Globus pallidus (tissue), 1 donor: Measurements from ENCODE around the gene MRPL30.
"Not testable (repeated sequence)": the region's sequence is repeated elsewhere in the genome, so short reads cannot be mapped to it uniquely, and the experiment has no call there.

Experiments used
- DNase-seq: peaks from one replicate; pipeline ENCODE4 v3.0.0-alpha.2; 2015; ENCODE audit warnings: low spot score

Gene MRPL30

DNA sequence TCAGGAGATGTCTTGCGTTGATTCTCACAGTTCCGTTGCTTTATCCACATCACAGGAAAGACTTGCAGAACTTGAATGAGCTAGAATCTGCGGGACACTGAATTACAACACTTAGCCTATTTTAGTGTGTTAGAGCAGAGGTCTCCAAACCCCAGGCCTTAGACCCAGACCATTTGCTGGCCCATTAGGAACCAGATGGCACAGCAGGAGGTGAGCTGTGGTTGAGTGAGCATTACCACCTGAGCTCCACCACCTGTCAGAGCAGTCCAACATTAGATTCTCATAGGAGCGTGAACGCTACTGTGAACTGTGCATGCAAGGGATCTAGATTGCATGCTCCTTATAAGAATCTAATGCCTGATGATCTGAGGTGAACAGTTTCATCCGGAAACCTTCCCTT, 3.8 kb downstream of the MRPL30 start:
- DNase-seq: no peak

DNA sequence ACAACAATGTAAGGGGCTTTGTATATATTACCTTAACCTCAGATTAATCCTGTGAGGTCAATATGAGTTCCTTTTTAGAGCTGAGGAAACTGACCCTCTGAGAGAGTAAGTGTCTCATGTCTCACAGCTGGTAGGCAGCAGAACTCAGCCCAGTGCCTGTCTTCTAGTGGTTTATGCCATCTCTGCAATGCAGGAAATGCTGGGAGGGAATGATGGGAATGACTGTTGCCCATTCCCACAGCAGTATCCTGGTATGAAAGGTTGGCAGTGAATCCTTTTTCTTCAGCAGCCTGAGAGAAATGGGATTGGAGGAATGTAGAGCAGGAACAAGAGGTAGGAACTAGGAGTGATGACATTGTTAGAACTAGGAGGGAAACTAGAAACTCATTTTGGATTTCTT, 6.0 kb downstream of the MRPL30 start:
- DNase-seq: no peak

DNA sequence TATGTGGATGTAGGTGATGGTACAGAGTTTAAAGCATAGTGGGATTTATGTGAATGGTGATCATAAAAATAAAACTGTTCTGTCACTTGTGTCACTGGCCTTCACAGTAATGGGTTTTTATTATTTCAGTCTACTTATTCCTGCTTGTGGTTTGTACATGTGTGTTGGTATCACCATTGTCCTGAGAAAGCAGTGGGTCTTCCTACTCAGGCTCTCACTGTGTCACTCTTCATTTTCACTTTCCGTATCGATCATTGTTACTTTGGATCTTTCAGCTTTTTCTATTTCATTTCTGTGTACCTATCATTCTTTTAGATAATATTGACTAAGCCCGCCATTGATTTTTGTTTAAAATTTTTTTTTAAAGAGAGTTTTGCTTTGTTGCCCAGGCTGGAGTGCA, 7.4 kb downstream of the MRPL30 start:
- DNase-seq: no peak

DNA sequence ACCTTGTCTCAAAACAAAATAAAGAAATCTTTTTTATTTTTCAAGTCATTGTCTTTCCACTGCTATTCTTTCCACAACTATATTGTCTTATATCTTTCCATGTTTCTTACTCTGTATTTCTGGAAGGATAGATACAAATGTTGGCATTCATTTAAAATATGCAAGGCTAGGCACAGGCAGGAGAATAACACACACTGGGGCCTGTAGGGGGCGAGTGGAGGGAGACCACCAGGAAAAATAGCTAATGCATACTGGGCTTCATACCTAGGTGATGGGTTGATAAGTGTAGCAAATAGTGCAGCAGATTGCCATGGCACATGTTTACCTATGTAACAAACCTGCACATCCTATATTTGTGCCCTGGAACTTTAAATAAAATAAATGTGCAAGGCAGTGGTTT, 9.6 kb downstream of the MRPL30 start:
- no peak for DNase-seq

DNA sequence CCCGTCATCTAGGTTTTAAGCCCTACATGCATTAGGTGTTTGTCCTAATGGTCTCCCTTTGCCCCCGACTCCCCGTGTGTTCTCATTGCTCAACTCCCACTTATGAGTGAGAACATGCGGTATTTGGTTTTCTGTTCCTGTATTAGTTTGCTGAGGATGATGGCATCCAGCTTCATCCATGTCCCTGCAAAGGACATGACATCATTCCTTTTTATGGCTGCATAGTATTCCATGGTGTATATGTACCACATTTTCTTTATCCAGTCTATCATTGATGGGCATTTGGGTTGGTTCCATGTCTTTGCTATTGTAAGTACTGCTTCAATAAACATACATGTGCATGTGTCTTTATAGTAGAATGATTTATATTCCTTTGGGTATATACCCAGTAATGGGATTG, 11.4 kb downstream of the MRPL30 start:
- DNase-seq: not testable (repeated sequence)

DNA sequence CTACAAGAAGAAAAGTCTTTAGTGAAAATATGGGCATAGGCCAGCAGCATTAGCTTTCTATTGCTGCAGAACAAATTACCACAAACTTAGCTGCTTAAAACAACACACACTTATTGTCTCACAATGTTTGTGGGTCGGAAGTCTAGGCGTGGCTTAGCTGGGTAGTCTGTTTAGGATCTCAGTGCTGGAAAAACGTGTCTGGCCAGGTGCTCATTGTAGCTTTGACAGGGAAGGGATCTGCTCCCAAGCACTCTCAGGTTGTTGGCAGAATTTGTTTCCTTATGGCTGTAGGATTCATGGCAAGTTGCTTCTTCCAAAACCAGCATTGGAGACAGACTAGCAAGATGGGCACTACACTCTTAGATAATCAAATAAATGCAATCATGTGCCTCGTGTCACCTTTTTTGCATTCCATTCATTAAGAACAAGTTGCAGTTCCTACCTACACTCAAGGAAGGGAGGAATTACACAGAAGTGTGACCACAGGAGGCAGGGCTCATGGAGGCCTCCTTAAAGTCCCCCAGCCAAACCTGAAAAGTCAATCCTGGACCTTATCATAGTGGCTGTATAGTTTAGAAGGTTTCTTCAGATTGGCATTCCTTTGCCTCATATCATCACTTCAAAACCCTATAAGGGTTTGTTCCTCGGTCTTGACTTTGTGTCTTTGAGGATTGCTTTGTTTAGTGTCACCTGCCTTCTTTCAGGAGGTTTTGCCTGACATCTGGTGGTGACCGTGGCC, 17.3 kb downstream of the MRPL30 start:
- no peak for DNase-seq

DNA sequence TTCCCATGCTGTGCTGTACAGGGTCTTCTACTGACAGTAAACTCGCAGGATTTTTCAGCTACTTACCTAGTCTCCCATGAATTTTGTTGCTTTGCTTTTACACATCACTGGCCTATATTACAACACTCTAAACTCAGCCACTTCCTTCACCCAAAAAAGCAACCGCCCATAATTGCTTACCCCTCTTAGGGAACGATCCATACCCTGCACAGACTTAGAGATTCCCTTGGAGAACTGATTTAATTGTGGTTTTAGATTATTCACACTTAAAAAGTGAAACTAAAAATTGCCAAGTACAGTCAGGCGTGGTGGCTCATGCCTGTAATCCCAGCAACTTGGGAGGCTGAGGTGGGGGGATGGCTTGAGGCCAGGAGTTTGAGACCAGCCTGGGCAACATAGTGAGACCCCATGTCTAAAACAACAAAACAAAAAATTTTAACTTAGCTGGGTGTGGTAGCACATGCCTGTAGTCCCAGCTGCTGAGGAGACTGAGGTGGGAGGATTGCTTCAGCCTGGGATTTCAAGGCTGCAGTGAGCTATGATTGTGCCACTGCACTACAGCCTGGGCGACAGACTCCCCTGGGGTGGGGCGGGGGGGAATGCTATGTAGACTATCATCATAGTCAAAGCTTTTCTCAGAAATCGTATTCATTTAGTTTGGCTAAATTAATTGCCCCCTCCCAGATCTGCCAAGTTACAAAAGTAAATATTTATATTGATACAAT, 19.3 kb downstream of the MRPL30 start:
- no peak for DNase-seq

DNA sequence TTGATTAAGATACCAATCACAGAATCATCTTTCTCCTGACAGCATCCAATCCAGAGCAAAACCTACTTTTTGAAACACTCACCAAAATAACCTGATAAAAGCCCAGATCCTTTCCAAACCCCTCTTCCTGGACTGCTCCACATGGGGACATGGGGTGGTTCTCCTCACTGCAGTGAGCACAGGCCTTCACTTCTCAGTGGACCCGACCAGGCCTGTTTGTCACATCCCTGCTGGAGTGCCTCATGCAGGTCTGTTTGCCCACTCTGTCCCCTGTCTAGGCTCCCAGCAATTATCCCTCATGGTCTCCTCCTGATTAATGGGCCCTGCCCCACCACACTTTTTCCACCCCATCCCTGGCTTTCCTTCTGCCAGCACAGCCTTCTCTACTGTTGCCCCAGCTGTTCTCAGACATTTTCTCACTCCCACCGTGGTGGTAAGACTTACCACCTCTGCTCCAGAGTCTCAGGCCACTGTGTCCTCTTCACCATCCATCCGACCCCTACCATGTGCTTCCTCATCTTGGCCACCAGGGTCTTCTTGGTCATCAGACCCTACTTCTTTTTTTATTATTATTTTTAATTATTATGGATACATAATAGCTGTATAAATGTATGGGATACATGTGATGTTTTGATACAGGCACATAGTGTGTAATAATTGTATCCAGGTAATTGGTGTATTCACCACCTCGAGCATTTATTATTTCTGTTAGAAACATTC, 21.1 kb downstream of the MRPL30 start:
- DNase-seq: no peak

DNA sequence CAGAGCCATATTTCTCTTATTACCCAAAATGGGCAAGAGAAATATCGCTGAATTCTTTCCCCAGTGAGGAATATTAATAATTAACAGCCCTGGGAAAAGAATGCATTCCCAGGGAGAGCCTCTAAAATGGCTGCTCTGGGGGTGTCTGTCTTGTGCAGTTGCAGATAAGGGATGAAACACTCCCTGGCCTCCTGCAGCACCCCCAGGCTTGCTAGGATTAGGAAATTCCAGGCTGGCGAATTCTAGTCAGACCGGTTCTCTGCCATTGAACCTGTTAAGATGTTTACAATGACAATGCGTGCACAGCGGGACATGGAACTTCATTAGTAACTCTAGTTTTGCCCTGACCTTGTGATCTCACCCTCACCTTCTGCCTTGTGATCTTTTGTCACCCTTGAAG, 24.5 kb downstream of the MRPL30 start:
- no peak for DNase-seq

DNA sequence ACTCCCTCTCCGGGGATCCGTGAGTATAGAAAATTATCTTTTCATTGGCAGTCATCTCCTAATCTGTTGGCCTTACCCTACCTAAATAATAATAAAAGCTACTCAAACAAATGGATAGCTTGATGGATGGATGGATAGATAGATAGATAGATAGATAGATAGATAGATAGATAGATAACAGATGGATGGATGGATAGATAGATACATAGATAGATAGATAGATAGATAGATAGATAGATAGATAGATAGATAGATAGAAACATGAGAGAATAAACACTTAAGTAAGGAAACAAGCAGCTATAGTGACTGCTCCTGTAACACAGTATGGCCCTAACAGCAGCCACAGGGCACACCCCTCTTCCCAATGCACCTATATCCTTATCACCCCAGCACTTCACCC, 35.1 kb downstream of the MRPL30 start:
- DNase-seq: no peak

DNA sequence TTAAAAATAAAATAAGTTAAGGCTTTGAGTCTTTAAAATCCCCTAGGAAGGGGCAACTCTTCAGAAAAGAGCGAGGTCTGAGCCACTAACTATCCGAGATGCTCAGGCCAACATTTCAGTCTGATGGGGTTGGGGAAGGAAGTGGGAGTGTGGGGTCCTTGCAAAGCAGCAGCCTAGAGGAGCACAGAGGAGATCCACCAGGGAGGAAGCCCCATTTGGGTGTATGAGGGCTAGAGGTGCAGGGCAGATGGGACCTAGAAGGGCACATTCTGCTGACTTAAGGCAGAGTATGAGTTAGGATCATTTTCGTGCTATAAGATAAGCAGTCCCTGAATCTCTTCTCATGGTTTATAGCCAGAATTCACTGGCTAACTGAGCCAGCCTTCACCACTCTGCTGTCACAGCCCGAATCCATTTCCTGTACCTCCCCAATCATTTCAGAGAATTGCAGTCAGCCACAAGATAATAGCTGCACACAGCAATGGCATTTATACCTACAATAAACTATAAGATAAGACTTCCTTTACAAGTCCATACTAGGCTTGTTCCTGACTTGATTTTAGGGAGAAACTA, 37.0 kb downstream of the MRPL30 start:
- no peak for DNase-seq

DNA sequence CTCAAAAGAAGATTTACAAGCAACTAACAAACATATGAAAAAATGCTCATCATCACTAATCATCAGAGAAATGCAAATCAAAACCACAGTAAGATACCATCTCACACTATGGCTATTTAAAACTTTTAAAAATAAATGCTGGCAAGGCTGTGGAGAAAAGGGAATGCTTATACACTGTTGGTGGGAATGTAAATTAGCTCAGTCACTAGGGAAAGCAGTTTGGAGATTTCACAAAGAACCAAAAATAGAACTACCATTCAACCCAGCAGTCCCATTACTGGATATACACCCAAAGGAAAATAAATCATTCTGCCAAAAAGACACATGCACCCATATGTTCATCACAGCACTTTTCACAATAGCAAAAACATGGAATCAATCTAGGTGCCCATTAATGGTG, 52.2 kb downstream of the MRPL30 start:
- DNase-seq: not testable (repeated sequence)

DNA sequence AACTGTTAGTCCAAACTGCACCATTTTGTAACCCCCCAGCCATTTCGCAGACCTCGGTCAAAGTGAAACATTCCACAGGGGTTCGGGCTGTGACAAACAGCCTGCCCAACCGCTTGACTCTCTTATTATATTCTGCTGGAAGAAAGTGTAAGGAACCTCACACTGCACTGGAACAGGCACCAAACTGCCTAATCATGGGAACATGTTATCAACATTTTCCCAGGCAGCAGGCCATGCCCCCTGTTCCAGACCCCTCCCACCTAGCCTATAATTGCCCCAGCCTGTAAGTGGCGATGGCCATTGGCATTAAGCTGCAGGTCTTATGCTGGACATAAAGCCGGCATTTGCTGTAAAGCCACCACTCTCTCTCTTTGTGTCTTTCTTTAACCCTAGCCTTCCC, 57.6 kb downstream of the MRPL30 start:
- no peak for DNase-seq

DNA sequence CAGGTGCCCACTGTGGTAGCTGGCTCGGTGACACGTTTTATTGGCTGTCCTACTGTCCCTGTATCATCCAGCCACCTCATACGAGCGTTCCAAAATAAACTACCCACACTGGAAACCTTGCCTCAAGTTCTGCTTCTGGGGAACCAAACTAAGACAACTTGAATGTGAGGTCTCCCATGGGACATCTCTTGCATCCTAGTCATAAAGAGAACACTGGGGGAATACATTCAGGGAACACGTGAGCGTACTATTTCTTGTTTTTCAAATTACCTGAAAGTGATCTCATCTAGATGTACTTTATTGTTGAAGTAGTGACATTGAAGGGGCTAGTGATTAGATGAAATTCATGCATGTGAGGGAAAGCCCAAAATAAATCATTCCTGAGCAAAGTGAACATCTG, 59.4 kb downstream of the MRPL30 start:
- no peak for DNase-seq

DNA sequence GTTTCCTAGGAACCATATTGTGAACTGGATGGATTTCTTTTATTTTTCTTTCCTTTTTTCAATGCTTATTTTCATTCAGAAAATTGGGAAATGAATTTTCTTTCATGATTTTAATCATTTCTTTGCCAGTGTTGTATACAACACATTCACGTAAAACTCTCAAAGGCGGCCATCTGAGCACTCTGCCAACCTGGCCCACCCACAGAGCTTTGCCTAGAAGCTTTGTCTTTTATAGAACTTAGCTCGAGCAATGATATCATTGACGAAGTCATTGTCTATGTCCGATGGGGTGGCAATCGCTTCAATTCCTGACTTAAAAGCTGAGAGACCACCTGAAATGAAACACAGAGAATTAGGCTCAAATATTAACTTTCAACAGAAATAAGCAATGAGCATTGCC, 61.2 kb downstream of the MRPL30 start:
- no peak for DNase-seq
